Measurements from ENCODE around the gene SMPDL3A. TPM values are rescaled to one million over a fixed set of nuclear protein-coding genes. Genes with fewer than 3 reads are reported as not detected.

Gene SMPDL3A
- total and polyA plus RNA-seq, 2 donors (not counting 3 experiments of a cell fraction or from before 2014, with no cell fraction given): 4.1 to 4.2 TPM

DNA sequence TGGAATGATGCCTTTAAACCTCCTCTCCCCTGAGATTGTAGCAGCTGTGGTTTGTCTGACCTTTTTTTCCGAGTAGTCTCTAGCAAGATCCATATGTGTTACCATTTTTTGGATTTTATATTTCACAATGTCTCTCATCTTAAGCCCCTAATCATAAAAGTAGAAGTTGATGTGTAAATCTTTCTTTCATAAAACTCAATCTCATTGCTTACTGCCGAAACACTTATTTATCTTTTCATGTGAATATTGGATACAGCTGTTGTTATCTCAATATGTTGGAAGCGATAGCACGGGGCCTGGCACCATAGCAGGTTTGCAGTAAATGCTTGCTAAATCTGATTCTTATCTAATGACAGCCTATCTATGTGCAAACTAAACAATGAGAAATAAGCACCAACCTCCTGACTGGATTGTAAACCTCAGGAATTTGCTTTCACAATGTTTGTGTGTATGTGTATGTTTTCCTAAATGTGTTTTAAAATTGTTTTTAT is 14.2 kb downstream of the SMPDL3A start:
- no peak for FAIRE-seq
- BruUV-seq (replicated peaks): no TSS peak

More for the DNA sequence above, 14.2 kb downstream of the SMPDL3A start:
- H4K20me1 ChIP-seq (replicated peaks; ENCODE audit: control insufficient read depth, extremely low read depth, insufficient read depth, low read length): no peaks in the 10 kb centered on the region
- TF ChIP-seq, protein P1, sequence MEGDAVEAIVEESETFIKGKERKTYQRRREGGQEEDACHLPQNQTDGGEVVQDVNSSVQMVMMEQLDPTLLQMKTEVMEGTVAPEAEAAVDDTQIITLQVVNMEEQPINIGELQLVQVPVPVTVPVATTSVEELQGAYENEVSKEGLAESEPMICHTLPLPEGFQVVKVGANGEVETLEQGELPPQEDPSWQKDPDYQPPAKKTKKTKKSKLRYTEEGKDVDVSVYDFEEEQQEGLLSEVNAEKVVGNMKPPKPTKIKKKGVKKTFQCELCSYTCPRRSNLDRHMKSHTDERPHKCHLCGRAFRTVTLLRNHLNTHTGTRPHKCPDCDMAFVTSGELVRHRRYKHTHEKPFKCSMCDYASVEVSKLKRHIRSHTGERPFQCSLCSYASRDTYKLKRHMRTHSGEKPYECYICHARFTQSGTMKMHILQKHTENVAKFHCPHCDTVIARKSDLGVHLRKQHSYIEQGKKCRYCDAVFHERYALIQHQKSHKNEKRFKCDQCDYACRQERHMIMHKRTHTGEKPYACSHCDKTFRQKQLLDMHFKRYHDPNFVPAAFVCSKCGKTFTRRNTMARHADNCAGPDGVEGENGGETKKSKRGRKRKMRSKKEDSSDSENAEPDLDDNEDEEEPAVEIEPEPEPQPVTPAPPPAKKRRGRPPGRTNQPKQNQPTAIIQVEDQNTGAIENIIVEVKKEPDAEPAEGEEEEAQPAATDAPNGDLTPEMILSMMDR (IDR thresholded peaks at IDR 0.05; ENCODE audit: extremely low read depth in 1 of 2, insufficient read depth in 1 of 2, low read depth in 1 of 2, low read length in 2 of 2): no peak
- no peak for TF ChIP-seq GATA2 (IDR thresholded peaks at IDR 0.05; ENCODE audit: insufficient read depth, insufficient read length, low read depth, low read length)
- TF ChIP-seq POLR2A (IDR thresholded peaks at IDR 0.05; ENCODE audit: low read depth, low read length): no peak
- TF ChIP-seq FOS (IDR thresholded peaks at IDR 0.05; ENCODE audit: borderline replicate concordance, insufficient read depth, low read length): no peak
- TF ChIP-seq JUN (IDR thresholded peaks at IDR 0.05; ENCODE audit: borderline replicate concordance, insufficient read depth, insufficient read length, low read depth): no peak
- TF ChIP-seq POLR2AphosphoS5 (IDR thresholded peaks at IDR 0.05; ENCODE audit: insufficient read depth, low read depth, low read length): no peak
- TF ChIP-seq, protein P2, sequence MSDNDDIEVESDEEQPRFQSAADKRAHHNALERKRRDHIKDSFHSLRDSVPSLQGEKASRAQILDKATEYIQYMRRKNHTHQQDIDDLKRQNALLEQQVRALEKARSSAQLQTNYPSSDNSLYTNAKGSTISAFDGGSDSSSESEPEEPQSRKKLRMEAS (IDR thresholded peaks at IDR 0.05; ENCODE audit: insufficient read depth, insufficient read length): no peak
- TF ChIP-seq EZH2 (IDR thresholded peaks at IDR 0.05; ENCODE audit: borderline replicate concordance, low read depth, low read length, severe bottlenecking): no peak
- H3K36me3 ChIP-seq (ENCODE audit: control insufficient read depth in 2 of 2, extremely low read depth in 1 of 2, insufficient read depth in 2 of 2, low read length in 2 of 2): no peaks in the 10 kb centered on the region
- no peak overlapping the region for H3K9ac ChIP-seq (replicated peaks; ENCODE audit: extremely low read depth, insufficient read depth, low read length)
- intact Hi-C loops (cut with micrococcal nuclease): no loop called here
- no peak overlapping the region for H3K4me2 ChIP-seq (ENCODE audit: insufficient read depth, low read length)
- H3K27me3 ChIP-seq (ENCODE audit: control insufficient read depth in 2 of 2, insufficient read depth in 2 of 2, low read length in 2 of 2): no peaks in the 10 kb centered on the region
- H3K9me3 ChIP-seq (replicated peaks; ENCODE audit: control insufficient read depth, insufficient read depth, low read length): no peaks in the 10 kb centered on the region
- POLR2A ChIA-PET: no interaction called here
- H3K4me3 ChIP-seq (replicated peaks in 1 of 3; ENCODE audit: insufficient read depth in 1 of 3, low read depth in 1 of 3, low read length in 3 of 3): no peak overlapping the region
- no peaks in the 10 kb centered on the region for H3K79me2 ChIP-seq (ENCODE audit: control insufficient read depth, insufficient read depth, low read length)
- H3K27ac ChIP-seq (ENCODE audit: insufficient read depth, low read depth, low read length): no peak overlapping the region
- CTCF ChIA-PET: no interaction called here
- H3K9me1 ChIP-seq (replicated peaks; ENCODE audit: control insufficient read depth, extremely low read depth, insufficient read depth, low read length): no peaks in the 10 kb centered on the region
- no peak overlapping the region for H2AFZ ChIP-seq (ENCODE audit: low read depth, low read length)
- no peaks in the 10 kb centered on the region for H3K4me1 ChIP-seq (ENCODE audit: control insufficient read depth, extremely low read depth, insufficient read depth, low read length)
- dilution Hi-C loops (cut with MboI; ENCODE audit: extremely low pct_ligation_motif_present, low sequenced_read_pairs): no loop called here
- DNase-seq (ENCODE audit: low read depth, low spot score): no peak

All from endothelial cell of umbilical vein (primary cell).